HG03354 (cell line): ENCODE results near the gene AP1AR.
"Not testable (repeated sequence)": the region's sequence is repeated elsewhere in the genome, so short reads cannot be mapped to it uniquely, and the experiment has no call there.

Experiments
- ATAC-seq: cut with Tn5 transposase; IDR thresholded peaks from one replicate; pipeline ENCODE4 v1.9.1; 2021; ENCODE audit warnings: mild to moderate bottlenecking; ENCODE audit not compliant: unreplicated experiment, poor library complexity, severe bottlenecking

The AP1AR gene

GRCh38 chr4:112274959-112275358 is 43.4 kb downstream of the AP1AR start:
- no peak for ATAC-seq

- no peak for ATAC-seq
Observed at GRCh38 chr4:112276113-112276512, 44.5 kb downstream of the AP1AR start.

- no peak for ATAC-seq
Observed at GRCh38 chr4:112277220-112277619, 45.6 kb downstream of the AP1AR start.

DNA sequence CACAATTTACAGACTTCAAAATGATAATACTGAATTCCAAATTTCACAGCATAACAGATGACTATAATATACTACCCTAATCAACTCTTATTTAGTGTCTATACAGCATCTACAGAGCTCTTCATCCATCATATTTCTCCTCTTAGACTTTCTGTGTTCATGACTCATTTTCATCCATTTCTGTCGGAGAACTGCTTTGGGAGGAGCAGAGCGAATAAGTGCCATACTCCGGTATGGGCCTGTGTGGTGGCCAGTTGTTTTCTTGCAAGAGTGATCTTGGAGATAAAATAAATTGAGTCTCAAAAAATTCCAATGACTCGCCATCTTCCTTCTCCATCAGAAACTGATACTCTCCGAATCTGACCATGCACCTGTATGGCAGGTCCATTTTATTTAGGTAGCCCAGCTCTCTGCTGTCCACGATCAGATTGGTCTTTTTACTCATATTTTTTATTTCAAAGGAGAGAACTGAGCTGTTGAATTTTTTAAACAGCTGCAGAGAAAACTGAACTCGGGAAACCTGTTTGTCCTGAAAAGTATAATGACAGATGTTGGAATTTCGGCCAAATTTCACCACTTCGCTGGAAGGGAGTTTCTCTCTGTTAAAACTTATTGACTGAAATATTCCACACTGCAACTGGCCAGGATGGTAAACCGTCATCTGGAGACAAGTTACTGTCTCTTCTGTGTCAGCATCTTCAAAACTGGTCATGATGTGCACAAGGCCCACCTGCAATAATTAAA is 46.3 kb downstream of the AP1AR start:
- no peak for ATAC-seq

GRCh38 chr4:112279025-112279881 is 47.7 kb downstream of the AP1AR start:
- ATAC-seq, result peak; percentile 79

GRCh38 chr4:112279882-112280315 is 48.3 kb downstream of the AP1AR start:
- ATAC-seq, result no peak

DNA sequence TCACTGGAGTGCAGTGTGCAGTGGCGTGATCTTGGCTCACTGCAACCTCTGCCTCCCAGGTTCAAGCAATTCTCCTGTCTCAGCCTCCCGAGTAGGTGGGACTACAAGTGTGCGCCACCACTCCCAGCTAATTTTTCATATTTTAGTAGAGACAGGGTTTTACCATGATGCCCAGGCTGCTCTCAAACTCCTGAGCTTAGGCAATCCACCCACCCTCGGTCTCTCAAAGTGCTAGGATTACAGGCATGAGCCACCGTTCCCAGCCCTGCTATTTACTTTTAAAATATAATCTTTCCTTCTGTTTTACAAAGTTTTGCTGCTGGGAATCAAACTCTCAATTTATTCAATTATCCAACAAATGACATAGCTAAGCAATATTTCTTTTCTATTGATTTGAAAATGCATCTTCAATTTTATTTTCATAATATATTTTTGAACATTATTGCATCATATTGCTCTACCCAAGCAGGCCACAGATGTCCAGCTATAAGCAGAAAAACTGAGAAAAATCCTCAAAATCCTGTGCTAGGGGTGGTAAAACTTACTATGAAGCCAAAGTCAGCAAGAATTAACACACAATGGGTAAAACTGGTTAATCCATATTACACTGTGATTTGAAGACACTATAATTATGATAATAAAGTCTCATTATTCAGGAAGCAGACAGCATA is 48.9 kb downstream of the AP1AR start:
- ATAC-seq, result no peak

DNA sequence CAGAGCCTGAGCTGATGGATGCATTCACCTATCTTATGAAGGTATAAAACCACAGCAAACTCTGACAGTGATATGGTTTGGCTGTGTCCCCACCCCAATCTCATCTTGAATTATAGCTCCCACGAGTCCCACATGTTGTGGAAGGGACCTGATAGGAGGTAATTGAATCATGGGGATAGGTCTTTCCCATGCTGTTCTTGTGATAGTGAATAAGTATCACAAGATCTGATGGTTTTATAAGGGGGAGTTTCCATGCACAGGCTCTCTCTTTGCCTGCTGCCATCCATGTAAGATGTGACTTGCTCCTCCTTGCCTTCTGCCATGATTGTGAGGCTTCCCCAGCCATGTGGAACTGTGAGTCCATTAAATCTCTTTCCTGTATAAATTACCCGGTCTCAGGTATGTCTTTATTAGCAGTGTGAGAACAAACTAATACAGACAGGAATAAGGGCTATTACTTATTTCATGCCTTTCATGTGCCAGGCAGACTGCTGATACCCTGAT is 50.4 kb downstream of the AP1AR start:
- ATAC-seq, result not testable (repeated sequence)

DNA sequence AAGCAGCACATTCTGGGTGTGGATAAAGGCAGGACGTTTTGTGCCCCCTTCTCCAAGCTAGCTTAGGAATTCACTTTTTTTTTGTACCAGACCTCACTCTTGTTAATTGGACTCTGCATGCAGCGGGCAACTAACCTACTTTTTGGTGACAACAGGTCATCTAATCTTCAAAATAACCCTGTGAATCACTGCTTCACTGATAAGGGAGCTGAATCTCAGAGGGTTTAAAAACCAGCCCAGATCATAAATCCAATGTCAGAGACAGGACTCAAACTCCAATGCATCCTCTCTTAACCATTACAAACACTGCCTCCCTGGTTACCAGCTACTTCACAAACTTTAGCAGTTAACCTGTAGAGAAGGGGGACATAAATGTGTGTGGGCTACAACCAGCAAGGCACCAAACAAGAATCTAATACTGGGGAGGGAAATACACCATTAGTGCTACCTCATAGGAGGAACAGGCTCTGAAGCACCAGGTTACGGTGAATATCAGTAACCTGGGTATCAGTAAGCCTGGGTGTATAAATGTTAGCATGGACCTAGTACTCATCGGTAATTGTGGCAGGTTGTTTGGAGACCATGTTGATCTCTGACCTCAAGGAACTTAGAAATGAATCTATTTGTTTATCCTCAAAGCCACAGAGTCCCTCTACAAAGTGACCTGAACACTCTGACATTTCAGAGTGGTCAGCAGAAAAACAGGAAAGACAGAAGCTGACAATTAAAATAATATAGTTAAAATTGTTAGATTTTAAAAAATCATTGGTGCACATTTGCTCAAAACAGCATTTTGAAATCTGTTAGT is 51.5 kb downstream of the AP1AR start:
- ATAC-seq, result no peak

GRCh38 chr4:112284166-112284565 is 52.6 kb downstream of the AP1AR start:
- no peak for ATAC-seq

- ATAC-seq, result no peak
Observed at GRCh38 chr4:112284662-112285411, 53.2 kb downstream of the AP1AR start.

DNA sequence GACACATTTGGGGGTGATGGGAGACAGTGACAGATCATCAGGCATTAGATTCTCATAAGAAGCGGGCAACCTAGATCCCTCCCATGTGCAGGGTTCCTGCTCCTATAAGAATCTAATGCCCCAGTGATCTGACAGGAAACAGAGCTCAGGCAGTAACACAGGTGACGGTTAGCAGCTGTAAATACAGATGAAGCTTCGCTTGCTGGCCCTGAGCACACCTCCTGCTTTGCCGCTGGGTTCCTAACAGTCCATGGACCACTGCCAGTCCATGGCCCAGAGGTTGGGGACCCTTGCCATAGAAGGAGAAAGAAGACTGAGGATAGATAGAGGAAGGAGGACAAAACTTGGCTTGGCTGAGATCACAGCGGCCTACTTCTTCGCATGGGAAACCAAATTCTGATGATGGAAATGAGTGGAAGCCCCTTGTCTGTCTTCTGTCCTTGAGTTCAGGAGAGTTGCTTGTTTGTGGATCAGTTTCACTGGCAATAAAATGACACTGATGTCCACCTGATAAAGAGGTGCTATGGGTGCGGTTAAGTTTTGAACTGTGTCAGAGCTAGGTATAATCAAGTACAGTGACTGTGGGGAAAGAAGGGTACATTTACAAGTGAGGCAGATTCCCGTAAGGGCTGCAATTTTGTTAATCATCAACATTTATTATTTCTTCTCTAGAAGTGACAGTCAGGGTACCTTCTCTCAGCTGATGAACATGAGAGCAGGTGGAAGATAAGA is 55.8 kb downstream of the AP1AR start:
- ATAC-seq, result peak; percentile 28

DNA sequence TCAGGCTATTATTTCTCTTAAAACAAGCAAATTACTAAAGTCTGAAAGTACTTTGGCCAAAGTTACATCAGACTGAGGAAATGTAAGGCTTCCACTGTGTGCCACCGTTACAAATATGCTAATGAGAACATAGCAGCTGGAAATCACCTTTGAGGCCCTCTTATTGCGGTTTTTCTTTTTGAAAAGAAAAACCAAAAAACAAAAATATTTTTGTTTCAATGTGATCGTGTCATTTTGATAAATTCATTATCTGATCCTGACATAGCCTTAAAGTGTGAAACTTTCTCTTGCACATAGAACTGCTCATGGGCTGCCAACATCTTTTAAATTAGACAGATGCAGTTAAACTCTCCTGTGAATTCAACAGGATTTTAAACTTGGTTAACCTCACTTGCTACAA is 56.9 kb downstream of the AP1AR start:
- peak; percentile 34 for ATAC-seq

- ATAC-seq, result no peak
Observed at GRCh38 chr4:112289407-112290253, 58.0 kb downstream of the AP1AR start.

- no peak for ATAC-seq
Observed at GRCh38 chr4:112290341-112290740, 58.8 kb downstream of the AP1AR start.

DNA sequence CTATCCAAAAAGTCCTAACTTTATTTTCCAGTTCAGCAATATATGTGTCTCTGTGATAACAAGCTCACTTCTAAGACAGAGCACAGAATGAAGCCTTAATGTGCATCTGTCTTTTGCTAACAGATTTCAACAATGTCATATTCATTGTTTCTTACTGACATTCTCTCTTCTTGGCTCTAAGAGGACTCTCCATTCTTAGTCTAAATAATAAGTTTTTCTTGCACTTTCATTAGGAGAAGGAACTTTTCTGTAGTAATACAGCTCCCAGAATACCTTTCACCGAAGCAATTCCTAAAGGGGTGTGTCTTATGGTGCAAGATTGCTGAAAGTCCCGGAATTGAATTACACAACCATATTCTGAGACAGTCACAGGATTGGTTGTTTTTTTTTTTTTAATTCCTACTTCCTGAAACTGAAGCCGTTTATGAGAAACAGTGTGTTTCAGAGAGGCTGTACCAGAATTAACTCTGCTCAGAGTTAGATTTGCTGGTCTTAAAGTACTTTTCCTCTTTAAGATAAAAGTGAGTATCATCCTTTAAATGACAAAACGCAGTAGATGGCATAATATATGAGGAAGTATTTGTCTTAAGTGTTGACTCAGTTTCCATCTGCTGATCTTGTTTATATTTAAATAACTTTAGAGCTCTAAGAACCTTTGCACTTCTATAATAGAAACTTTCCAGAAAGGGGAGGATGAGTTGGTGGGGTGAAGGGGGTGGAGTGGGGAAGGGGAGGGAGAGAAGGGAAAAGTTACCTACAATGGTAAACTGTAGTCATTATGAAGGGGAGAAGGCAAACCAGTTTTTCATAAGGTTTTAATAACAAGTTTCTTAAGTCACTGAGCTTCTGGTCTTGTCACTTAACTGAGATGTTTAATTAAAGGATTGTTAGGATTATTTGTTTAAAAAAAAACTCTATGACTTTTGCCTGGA is 65.6 kb downstream of the AP1AR start, which contains the start of gene ALPK1:
ALPK1 (plus strand) TSS at position 421 of the 932 bp plus-strand sequence.
- peak; percentile 88 for ATAC-seq
